Measurements from ENCODE around the gene CALM3.

DNA sequence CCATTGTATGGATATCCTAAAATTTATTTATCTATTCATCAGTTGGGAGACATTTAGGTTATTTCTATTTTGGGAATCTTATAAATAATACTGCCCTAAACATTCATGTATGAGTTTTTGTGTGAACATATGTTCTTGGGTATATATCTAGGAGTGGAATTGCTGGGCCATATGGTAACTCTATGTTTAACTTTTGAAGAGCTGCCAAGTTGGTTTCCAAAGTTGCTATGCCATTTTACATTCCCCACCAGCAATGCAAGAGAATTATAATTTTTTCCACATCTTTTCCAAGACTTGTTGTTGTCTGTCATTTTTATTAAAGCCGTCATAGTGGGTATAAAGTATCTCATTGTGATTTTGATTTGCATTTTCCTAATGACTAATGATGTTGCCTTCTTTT, 48.2 kb upstream of the CALM3 start:
- no peak for TF ChIP-seq MAFK (IDR thresholded peaks at IDR 0.05; ENCODE audit: low read depth, low read length)
- TF ChIP-seq, protein P1, sequence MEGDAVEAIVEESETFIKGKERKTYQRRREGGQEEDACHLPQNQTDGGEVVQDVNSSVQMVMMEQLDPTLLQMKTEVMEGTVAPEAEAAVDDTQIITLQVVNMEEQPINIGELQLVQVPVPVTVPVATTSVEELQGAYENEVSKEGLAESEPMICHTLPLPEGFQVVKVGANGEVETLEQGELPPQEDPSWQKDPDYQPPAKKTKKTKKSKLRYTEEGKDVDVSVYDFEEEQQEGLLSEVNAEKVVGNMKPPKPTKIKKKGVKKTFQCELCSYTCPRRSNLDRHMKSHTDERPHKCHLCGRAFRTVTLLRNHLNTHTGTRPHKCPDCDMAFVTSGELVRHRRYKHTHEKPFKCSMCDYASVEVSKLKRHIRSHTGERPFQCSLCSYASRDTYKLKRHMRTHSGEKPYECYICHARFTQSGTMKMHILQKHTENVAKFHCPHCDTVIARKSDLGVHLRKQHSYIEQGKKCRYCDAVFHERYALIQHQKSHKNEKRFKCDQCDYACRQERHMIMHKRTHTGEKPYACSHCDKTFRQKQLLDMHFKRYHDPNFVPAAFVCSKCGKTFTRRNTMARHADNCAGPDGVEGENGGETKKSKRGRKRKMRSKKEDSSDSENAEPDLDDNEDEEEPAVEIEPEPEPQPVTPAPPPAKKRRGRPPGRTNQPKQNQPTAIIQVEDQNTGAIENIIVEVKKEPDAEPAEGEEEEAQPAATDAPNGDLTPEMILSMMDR (conservative IDR thresholded peaks at IDR 0.05; ENCODE audit: low read depth, low read length), result no peak
- TF ChIP-seq, protein P2, sequence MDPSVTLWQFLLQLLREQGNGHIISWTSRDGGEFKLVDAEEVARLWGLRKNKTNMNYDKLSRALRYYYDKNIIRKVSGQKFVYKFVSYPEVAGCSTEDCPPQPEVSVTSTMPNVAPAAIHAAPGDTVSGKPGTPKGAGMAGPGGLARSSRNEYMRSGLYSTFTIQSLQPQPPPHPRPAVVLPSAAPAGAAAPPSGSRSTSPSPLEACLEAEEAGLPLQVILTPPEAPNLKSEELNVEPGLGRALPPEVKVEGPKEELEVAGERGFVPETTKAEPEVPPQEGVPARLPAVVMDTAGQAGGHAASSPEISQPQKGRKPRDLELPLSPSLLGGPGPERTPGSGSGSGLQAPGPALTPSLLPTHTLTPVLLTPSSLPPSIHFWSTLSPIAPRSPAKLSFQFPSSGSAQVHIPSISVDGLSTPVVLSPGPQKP (IDR thresholded peaks at IDR 0.05; ENCODE audit: borderline replicate concordance, low read depth, low read length), result no peak
- no peak for TF ChIP-seq POLR2A (IDR thresholded peaks at IDR 0.05; ENCODE audit: low read depth, low read length)

All from IMR-90 (cell line).